Skin epidermis (tissue), 12 donors: ENCODE data around the gene RPL6.

Experiments used
- H3K27ac ChIP-seq, 21 experiments: fragments of 200-600 bp; sonication (generic) in 11 of 21; one replicate each; pipeline ENCODE4 v1.5.0; 2020; ENCODE audit warnings: mild to moderate bottlenecking in 3 of 21, inconsistent platforms in 2 of 21, moderate library complexity in 2 of 21
- H3K4me3 ChIP-seq, 7 experiments: fragments of 200-600 bp; sonication (generic) in 2 of 7; one replicate each; pipeline ENCODE4 v1.5.0; 2020; ENCODE audit warnings: inconsistent platforms in 2 of 7, mild to moderate bottlenecking in 2 of 7, moderate library complexity in 1 of 7

The RPL6 gene

DNA sequence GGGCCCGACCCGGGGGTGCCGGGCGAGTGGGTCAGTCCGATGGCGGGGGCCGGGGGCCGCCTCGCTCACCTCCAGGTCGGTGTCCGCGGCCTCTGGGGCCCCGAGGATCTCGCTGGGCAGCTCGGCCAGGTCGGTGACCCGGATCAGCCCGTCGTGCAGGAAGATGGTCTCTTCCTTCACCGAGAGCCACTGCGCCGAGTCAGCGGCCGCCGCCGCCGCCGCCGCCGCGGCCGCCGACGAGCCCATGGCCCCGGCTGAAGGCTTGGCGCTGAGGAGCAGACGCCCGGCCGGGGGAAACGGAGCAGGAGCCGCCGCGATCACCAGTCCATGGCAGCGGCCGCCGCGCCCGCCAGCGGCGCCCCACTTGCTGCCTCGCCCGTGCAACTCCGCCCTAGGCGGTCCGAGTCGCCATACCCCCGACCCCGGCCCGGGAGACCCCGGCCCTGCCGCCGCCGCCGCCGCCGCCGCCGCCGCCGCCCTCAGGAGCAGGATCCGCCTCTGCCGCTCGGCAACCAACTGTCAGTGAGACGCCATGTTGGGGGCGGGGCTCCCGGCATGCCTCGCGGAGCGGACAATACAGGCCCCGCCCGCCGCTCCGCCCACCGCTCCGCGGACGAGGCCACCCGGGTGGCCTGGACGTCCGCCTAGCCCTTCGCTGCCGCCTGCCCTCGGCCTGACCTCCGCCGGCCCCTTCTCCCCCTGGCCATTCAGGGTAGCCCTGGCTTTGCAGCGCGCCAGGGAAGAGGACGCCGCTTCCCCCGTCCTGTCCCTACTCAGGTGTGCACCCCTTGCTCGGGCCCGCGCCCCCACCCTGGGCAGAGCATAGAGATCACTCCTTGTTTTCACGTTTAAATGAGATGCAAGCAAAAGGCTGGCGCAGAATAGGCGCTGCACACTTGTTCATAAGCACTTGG, 27.3 kb downstream of the RPL6 start, which contains the start of gene HECTD4:
Gene HECTD4, minus strand, starts transcription at position 549 of the 914 bp plus-strand sequence. Its CDS starts 303 bp downstream, at position 246.
- peak within 1 kb of the TSS; percentile 60 to 98 (median 89) for H3K4me3 ChIP-seq
- peak within 1 kb of the TSS; percentile 67 to 94 (median 86) for H3K27ac ChIP-seq

DNA sequence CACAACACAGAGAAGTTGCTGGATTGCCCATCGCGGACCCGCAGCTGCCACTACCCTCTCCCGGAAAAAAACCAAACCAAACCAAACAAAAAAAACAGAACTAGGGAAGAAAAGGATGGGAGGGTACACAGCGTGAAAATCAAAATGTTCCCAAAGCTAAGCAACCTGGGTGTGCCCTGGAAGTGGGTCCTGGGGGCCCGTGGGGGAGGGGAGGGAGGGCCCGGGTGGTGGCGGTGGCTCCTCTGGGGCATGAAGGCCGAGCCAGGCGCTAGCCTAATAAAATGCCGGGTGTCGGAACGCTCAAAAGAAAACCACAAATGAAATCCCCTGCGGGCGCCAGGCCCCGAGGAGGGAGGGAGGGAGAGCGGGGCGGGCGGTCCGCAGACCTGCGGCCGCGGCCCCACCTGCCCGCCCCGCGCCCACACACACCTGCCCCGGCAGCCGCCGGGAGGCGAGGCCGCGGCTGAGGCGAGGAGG, 28.0 kb downstream of the RPL6 start:
- H3K27ac ChIP-seq: peak overlapping the region; percentile 67 to 94 (median 86)

GRCh38 chr12:112380663-112381405, 28.6 kb downstream of the RPL6 start:
- peak overlapping the region; percentile 60 to 98 (median 89) for H3K4me3 ChIP-seq
- peak overlapping the region in 16 of 21 experiments; percentile 67 to 94 (median 87) for H3K27ac ChIP-seq

More for the DNA sequence above, 28.0 kb downstream of the RPL6 start:
- H3K4me3 ChIP-seq: peak overlapping the region; percentile 60 to 98 (median 89)

DNA sequence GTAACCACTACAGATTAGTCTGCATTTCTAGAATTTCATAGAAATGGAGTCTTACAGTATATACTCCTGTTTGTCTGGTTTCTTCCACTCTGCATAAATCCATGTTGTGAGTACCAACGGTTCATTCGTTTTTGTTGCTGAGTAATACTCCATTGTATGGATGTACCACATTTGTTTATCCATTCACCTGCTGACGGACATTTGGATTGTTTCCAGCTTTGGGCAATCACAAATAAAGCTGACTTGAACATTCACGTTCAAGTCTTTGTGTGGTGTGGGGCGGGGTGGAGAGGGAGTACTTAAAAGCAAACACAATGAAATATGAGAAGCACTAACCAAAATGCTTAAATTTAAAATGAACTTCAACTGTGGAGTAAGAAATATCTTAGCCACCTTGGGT, 34.3 kb downstream of the RPL6 start:
- no peak overlapping the region for H3K4me3 ChIP-seq
- H3K27ac ChIP-seq: no peak overlapping the region

DNA sequence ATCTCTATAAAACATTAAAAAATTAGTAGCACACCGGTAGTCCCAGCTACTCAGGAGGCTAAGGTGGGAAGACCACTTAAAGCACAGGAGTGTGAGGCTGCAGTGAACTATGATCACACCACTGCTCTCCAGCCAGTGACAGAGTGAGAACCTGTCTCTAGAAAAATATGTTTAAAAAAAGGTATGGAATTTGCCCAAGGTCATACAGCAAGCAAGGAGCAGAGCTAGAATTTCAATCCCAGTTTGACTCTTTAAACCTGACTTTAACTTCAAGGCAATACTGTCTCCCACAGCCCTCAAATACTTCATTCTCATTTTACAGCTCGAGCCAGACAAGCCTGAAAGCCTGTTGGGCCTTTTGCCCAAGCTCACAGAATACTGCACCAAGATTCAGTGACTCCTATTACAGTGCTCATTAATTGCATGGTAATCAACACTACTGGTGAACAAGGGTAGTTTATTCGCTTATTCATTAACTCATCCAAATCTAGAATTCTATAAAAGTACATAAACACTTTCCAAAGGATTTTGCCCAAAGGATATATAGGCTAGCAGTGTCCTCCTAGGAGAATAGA, 35.2 kb downstream of the RPL6 start:
- no peak overlapping the region for H3K4me3 ChIP-seq
- H3K27ac ChIP-seq: no peak overlapping the region

DNA sequence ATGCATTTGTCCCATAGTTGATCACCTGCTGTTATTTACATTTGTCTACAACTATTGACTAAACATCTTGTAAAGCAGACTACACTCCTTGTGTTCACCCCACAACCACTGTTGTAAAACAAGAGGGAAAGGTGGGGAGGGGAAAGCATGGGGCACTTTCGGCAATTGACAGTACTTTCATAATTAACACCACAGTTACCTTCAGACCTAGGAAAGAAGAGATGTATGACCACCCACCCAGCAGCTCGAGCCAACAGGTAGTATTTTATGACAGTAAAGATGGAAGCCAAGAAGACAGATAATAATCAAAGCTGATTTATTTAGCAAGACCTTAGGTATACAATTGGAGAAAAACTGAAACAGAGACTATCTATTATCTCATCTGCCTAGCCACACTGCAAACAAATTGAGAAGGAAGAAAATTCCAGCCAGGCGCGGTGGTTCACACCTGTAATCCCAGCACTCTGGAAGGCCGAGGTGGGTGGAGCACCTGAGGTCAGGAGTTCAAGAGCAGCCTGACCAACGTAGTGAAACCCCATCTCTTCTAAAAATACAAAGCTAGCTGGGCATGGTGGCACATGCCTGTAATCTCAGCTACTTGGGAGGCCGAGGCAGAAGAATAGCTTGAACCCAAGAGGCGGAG, 38.4 kb downstream of the RPL6 start:
- Histone ChIP-seq H3K4me3 (no peak overlapping the region), H3K27ac (no peak overlapping the region)

- H3K27ac ChIP-seq: no peak overlapping the region
Observed at GRCh38 chr12:112370199-112370598, 39.2 kb downstream of the RPL6 start.

DNA sequence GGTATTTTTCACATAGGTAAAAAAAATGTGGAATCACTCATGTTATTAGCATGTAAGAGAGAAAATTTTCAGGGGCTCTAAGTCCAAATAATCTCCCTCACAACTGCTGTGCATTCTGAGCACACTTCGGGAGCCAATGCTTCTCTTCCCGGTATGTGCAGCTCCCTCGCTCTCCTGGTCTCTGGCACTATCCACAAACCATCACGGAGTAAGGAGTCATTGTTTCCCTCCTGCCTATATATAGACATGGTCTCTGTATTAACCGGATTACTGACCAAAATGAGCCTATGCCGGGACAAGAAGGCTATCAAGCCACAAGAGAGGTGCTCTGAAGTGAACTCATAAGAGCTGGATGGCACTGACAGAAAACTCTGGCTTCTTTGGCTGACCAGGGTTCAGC, 40.5 kb downstream of the RPL6 start:
- Histone ChIP-seq H3K4me3 (no peak overlapping the region), H3K27ac (no peak overlapping the region)

More at GRCh38 chr12:112370199-112370598, 39.2 kb downstream of the RPL6 start:
- no peak overlapping the region for H3K4me3 ChIP-seq

GRCh38 chr12:112367965-112368364, 41.4 kb downstream of the RPL6 start:
- Histone ChIP-seq H3K4me3 (no peak overlapping the region), H3K27ac (no peak overlapping the region)

DNA sequence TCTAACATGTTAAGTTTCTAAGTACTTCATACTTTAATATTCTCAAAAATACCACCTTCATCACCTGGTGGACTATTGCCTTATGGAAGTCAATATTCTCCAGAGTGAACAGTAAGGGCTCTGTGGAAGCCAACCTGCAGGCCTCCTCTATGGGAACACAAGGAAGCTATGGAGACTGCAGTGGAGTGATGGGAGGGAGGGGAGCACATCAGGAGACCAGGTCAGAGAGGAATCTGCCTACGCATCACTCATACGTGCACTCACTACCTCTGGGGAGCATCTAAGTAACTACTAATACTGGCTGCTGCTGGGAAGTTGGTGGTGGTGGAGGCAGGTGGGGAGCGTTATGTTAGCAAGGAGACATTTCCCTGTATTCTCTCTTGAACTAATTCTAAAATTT, 47.1 kb downstream of the RPL6 start:
- no peak overlapping the region for H3K4me3 ChIP-seq
- no peak overlapping the region for H3K27ac ChIP-seq

- H3K27ac ChIP-seq: no peak overlapping the region
Observed at GRCh38 chr12:112361271-112361670, 48.1 kb downstream of the RPL6 start.

GRCh38 chr12:112359290-112359689, 50.1 kb downstream of the RPL6 start:
- H3K27ac ChIP-seq: no peak overlapping the region
- no peak overlapping the region for H3K4me3 ChIP-seq

More at GRCh38 chr12:112361271-112361670, 48.1 kb downstream of the RPL6 start:
- no peak overlapping the region for H3K4me3 ChIP-seq

DNA sequence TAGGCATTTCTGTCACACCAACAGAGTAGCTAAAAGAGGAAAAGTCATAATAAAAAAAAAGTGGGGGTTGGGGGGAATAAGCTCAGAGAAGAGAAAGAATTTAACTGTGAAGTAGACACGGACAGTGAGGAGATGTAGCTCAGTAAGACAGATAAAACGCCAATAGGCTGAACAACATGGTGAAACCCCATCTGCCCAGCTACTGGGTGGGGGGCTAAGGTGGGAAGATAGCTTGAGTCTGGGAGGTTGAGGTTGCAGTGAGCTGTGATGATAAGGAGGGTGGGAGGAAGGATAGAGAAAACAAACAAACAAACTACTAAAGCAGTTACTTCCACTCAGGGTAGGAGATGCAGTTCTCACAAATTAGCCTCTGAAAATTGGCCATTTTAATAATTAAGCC, 52.2 kb downstream of the RPL6 start:
- Histone ChIP-seq H3K27ac (no peak overlapping the region), H3K4me3 (no peak overlapping the region)
